Caco-2 (cell line): ENCODE data around the gene STX8. TPM values are rescaled to one million over a fixed set of nuclear protein-coding genes. Genes with fewer than 3 reads are reported as not detected.

ENCODE experiments used
- BruUV-seq: library from RNA; stranded (reverse); fragments of 400-500 nt; replicated peaks from 2 replicates; lab custom pipeline; 2021; lab: Mats Ljungman, UMichigan
- CTCF ChIA-PET: fragments of 300-600 bp; sonication (Branson Sonifier 250); formaldehyde crosslinking; loops from one replicate; lab custom pipeline; 2022; ENCODE audit warnings: antibody characterized with exemption; lab: Charles Lee
- POLR2A ChIA-PET: fragments of 300-600 bp; sonication (Branson Sonifier 250); formaldehyde crosslinking; loops from one replicate; lab custom pipeline; 2022; ENCODE audit warnings: antibody characterized with exemption; lab: Charles Lee
- DNase-seq, 2 experiments: peaks; one replicate each; pipeline versions ENCODE4 v3.0.0 to v3.0.0-alpha.2; 2020 to 2022
- H3K27me3 ChIP-seq: replicated peaks from 2 replicates; pipeline ENCODE4 v1.6.0; 2011; ENCODE audit warnings: low read length; ENCODE audit not compliant: control insufficient read depth, insufficient read depth
- H3K36me3 ChIP-seq: 2 replicates; pipeline ENCODE4 v1.5.1; 2011; ENCODE audit warnings: low read length; ENCODE audit not compliant: control insufficient read depth, insufficient read depth
- H3K4me1 ChIP-seq: fragments of 250-450 bp; sonication (Bioruptor Pico); 2 replicates; pipeline ENCODE4 v1.5.1; 2020; ENCODE audit warnings: mild to moderate bottlenecking
- H3K4me3 ChIP-seq: 2 replicates; pipeline ENCODE4 v1.5.1; 2011; ENCODE audit warnings: low read depth, mild to moderate bottlenecking, control low read depth, low read length
- H3K9me3 ChIP-seq: fragments of 250-450 bp; sonication (Bioruptor Pico); 2 replicates; pipeline ENCODE4 v1.5.1; 2020; ENCODE audit warnings: mild to moderate bottlenecking, moderate library complexity
- H3K27ac Mint-ChIP-seq: one replicate; pipeline ENCODE4 v1.8.0; 2022; ENCODE audit warnings: mixed read lengths; ENCODE audit not compliant: unreplicated experiment
- H3K27me3 Mint-ChIP-seq: one replicate; pipeline ENCODE4 v1.8.0; 2022; ENCODE audit warnings: mixed read lengths; ENCODE audit not compliant: insufficient read depth, unreplicated experiment
- H3K36me3 Mint-ChIP-seq: one replicate; pipeline ENCODE4 v1.8.0; 2022; ENCODE audit warnings: mild to moderate bottlenecking, mixed read lengths; ENCODE audit not compliant: insufficient read depth, unreplicated experiment
- H3K4me1 Mint-ChIP-seq: one replicate; pipeline ENCODE4 v1.8.0; 2022; ENCODE audit warnings: low read depth, mixed read lengths; ENCODE audit not compliant: unreplicated experiment
- H3K4me3 Mint-ChIP-seq: one replicate; pipeline ENCODE4 v1.8.0; 2022; ENCODE audit warnings: mild to moderate bottlenecking, moderate library complexity, mixed read lengths; ENCODE audit not compliant: unreplicated experiment
- H3K9me3 Mint-ChIP-seq: one replicate; pipeline ENCODE4 v1.8.0; 2022; ENCODE audit warnings: mixed read lengths; ENCODE audit not compliant: unreplicated experiment
- intact Hi-C: fragments of 100-400 bp; cut with micrococcal nuclease; formaldehyde crosslinking; loops from one replicate; pipeline ENCODE4 v1.10.0; 2022; ENCODE audit not compliant: unreplicated experiment
- total RNA-seq: library from RNA; stranded (reverse); gene quantifications from 2 replicates; pipeline ENCODE4 v1.2.3, GENCODE V29; 2022
- TF ChIP-seq, protein P1 (sequence below), 2 experiments: fragments of 200-600 bp in 1 of 2; IDR thresholded peaks; 1 replicate in 1 of 2; 2 replicates in 1 of 2; pipeline versions ENCODE4 v1.5.1 to v1.8.0; 2011 to 2022; ENCODE audit warnings: antibody characterized with exemption in 1 of 2, control low read depth in 1 of 2, inconsistent platforms in 1 of 2, low read depth in 1 of 2, low read length in 1 of 2, mild to moderate bottlenecking in 1 of 2, moderate library complexity in 1 of 2; ENCODE audit not compliant: insufficient read depth in 1 of 2, severe bottlenecking in 1 of 2, unreplicated experiment in 1 of 2

STX8 gene
- total RNA-seq, 1 experiment from 2014 or later = 22.6 TPM

DNA sequence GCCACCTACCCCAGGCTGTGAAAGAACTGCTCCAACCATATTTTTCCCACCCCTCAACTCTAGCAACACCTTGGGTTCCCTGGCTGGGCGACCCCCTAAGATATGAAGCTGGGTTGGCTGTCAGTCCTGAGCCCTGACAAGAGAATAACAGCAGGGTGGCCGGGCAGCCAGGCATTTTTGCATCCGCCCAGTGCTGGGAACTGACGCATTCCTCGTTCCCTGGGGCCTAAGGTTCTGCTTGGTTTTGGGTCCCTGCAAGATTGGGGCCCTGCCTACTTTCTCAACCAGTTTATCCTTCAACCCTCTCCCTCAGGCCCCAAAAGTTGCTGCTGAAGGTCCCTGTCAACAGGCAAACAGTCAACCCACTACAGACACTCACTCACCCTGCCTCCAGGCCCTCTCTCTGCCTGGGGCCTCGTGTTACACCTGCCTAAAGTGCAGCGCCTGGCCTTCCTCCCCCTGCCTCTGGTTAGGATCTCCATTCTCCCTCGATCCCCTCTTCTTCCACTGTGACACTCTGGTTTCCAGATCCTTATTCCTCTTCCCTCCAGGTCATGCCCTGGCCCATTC, 151.5 kb downstream of the STX8 start:
- ChIA-PET CTCF (no interaction called here), POLR2A (no interaction called here)
- no TSS peak for BruUV-seq
- no peaks in the 10 kb centered on the region for H3K36me3 Mint-ChIP-seq
- DNase-seq = no peak
- no peaks in the 10 kb centered on the region for H3K4me1 Mint-ChIP-seq
- Histone ChIP-seq H3K9me3 (no peaks in the 10 kb centered on the region), H3K4me3 (no peak overlapping the region), H3K36me3 (no peaks in the 10 kb centered on the region), H3K4me1 (no peaks in the 10 kb centered on the region), H3K27me3 (no peaks in the 10 kb centered on the region)
- peak overlapping the region; percentile 33 for H3K27ac Mint-ChIP-seq
- H3K4me3 Mint-ChIP-seq = no peak overlapping the region
- H3K27me3 Mint-ChIP-seq = no peaks in the 10 kb centered on the region
- H3K9me3 Mint-ChIP-seq = no peaks in the 10 kb centered on the region
- TF ChIP-seq, protein P1, sequence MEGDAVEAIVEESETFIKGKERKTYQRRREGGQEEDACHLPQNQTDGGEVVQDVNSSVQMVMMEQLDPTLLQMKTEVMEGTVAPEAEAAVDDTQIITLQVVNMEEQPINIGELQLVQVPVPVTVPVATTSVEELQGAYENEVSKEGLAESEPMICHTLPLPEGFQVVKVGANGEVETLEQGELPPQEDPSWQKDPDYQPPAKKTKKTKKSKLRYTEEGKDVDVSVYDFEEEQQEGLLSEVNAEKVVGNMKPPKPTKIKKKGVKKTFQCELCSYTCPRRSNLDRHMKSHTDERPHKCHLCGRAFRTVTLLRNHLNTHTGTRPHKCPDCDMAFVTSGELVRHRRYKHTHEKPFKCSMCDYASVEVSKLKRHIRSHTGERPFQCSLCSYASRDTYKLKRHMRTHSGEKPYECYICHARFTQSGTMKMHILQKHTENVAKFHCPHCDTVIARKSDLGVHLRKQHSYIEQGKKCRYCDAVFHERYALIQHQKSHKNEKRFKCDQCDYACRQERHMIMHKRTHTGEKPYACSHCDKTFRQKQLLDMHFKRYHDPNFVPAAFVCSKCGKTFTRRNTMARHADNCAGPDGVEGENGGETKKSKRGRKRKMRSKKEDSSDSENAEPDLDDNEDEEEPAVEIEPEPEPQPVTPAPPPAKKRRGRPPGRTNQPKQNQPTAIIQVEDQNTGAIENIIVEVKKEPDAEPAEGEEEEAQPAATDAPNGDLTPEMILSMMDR (IDR thresholded peaks at IDR 0.05; ENCODE audit: insufficient read depth in 1 of 2, low read depth in 1 of 2, low read length in 1 of 2, severe bottlenecking in 1 of 2, unreplicated experiment in 1 of 2) = no peak
- intact Hi-C loops = no loop called here

DNA sequence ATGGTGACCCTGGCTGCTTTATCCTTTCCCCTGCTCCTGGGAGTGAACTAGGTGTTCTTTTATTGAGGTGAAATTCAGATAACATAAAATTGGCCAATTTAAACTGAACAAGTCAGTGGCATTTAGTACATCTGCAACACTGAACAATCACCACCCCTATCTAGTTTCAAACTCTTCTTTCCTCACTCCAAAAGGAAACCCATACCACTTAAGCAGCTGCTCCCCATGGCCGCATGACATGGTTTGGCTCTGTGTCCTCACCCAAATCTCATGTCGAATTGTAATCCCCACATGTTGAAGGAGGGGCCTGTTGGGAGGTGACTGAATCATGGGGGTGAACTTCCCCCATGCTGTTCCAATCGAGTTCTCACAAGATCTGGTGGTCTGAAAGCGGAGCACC, 154.1 kb downstream of the STX8 start:
- no peaks in the 10 kb centered on the region for H3K9me3 ChIP-seq
- H3K27me3 ChIP-seq = no peaks in the 10 kb centered on the region
- DNase-seq = no peak
- TF ChIP-seq, protein P1 (IDR thresholded peaks at IDR 0.05; ENCODE audit: insufficient read depth in 1 of 2, low read depth in 1 of 2, low read length in 1 of 2, severe bottlenecking in 1 of 2, unreplicated experiment in 1 of 2) = no peak
- H3K27me3 Mint-ChIP-seq = no peaks in the 10 kb centered on the region
- intact Hi-C loops = no loop called here
- POLR2A ChIA-PET = no interaction called here
- H3K4me3 ChIP-seq = no peak overlapping the region
- no peak overlapping the region for H3K27ac Mint-ChIP-seq
- H3K4me1 ChIP-seq = no peaks in the 10 kb centered on the region
- no peaks in the 10 kb centered on the region for H3K4me1 Mint-ChIP-seq
- H3K4me3 Mint-ChIP-seq = no peak overlapping the region
- H3K9me3 Mint-ChIP-seq = no peaks in the 10 kb centered on the region
- BruUV-seq = no TSS peak
- CTCF ChIA-PET = no interaction called here
- H3K36me3 ChIP-seq = no peaks in the 10 kb centered on the region
- H3K36me3 Mint-ChIP-seq = no peaks in the 10 kb centered on the region

DNA sequence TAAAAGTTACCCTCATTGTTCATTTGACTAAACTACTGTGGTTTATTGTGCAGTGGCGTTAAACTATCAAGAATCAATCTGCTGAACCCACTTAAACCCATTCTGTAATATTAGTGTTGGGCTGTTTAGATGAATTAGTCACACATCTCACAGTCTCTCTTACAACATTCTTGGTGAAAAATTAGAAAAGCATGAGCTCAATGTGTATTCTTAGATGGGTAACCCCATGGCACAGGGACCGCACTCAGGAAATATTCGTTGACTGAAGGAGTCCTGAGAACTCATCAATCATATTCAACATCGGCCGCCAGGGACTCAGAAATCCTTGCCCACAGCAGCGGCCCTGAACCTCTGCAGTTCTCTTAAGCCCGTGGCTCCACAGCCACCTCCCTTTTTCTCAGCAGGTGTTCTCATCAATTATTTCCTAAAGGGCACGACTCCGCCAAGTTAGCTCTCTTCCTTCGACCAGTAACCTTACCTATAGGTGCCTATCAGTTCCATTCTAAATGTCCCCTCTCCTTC, 155.6 kb downstream of the STX8 start:
- no peaks in the 10 kb centered on the region for H3K4me1 Mint-ChIP-seq
- no peak for DNase-seq
- Histone ChIP-seq H3K4me3 (no peak overlapping the region), H3K36me3 (no peaks in the 10 kb centered on the region), H3K27me3 (no peaks in the 10 kb centered on the region), H3K9me3 (no peaks in the 10 kb centered on the region), H3K4me1 (no peaks in the 10 kb centered on the region)
- CTCF ChIA-PET = interaction anchor here (0.8 kb wide), 1 partner anchor 78 kb away, joined by 3 read pairs; no protein-coding TSS in a partner anchor
- no peak overlapping the region for H3K27ac Mint-ChIP-seq
- no peaks in the 10 kb centered on the region for H3K36me3 Mint-ChIP-seq
- intact Hi-C loops = no loop called here
- no peak overlapping the region for H3K4me3 Mint-ChIP-seq
- TF ChIP-seq, protein P1 (IDR thresholded peaks at IDR 0.05; ENCODE audit: insufficient read depth in 1 of 2, low read depth in 1 of 2, low read length in 1 of 2, severe bottlenecking in 1 of 2, unreplicated experiment in 1 of 2) = no peak
- H3K9me3 Mint-ChIP-seq = no peaks in the 10 kb centered on the region
- no peaks in the 10 kb centered on the region for H3K27me3 Mint-ChIP-seq
- BruUV-seq = no TSS peak
- POLR2A ChIA-PET = no interaction called here
